ENCODE measurements around the gene TRNT1. TPM values are rescaled to one million over a fixed set of nuclear protein-coding genes. Genes with fewer than 3 reads are reported as not detected.

Gene TRNT1
- total and polyA plus RNA-seq, 9 donors = 8.5 to 29.0 (median 15.5) TPM

DNA sequence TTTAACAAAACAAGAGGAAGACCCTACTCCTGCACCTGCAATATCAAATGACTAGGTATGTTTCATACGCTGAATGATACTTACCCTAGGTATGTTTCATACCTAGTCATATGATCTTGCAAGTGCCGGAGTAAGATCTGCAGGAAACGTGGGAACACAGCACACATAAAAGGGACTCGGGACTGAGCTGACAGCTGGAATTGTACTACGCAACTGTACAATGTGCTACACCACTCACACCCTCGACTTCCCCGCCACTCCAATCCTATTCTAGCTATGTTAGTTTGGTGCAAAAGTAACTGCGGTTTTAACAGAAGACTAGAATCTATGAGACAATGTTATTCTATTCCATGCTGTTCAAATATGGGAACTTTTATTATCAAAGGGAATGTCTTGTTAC lies 30.7 kb downstream of the TRNT1 start:
- TF ChIP-seq POLR2A (IDR thresholded peaks at IDR 0.05) = no peak
- TF ChIP-seq, protein P1, sequence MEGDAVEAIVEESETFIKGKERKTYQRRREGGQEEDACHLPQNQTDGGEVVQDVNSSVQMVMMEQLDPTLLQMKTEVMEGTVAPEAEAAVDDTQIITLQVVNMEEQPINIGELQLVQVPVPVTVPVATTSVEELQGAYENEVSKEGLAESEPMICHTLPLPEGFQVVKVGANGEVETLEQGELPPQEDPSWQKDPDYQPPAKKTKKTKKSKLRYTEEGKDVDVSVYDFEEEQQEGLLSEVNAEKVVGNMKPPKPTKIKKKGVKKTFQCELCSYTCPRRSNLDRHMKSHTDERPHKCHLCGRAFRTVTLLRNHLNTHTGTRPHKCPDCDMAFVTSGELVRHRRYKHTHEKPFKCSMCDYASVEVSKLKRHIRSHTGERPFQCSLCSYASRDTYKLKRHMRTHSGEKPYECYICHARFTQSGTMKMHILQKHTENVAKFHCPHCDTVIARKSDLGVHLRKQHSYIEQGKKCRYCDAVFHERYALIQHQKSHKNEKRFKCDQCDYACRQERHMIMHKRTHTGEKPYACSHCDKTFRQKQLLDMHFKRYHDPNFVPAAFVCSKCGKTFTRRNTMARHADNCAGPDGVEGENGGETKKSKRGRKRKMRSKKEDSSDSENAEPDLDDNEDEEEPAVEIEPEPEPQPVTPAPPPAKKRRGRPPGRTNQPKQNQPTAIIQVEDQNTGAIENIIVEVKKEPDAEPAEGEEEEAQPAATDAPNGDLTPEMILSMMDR (IDR thresholded peaks at IDR 0.05) = no peak
- TF ChIP-seq EP300 (IDR thresholded peaks at IDR 0.05) = no peak
- H3K27ac ChIP-seq = no peak overlapping the region
- 90 to 93% (median 92%) methylated on average over 8 of the region's 8 CpGs for WGBS, 3 donors
- H3K4me3 ChIP-seq = no peak overlapping the region
- no peaks in the 10 kb centered on the region for H3K9me3 ChIP-seq
- no peaks in the 10 kb centered on the region for H3K36me3 ChIP-seq
- no peaks in the 10 kb centered on the region for H3K4me1 ChIP-seq (ENCODE audit: insufficient read depth)
- intact Hi-C loops (cut with DNase I) = no loop called here
- H3K27me3 ChIP-seq = no peaks in the 10 kb centered on the region
- no peak for DNase-seq

DNA sequence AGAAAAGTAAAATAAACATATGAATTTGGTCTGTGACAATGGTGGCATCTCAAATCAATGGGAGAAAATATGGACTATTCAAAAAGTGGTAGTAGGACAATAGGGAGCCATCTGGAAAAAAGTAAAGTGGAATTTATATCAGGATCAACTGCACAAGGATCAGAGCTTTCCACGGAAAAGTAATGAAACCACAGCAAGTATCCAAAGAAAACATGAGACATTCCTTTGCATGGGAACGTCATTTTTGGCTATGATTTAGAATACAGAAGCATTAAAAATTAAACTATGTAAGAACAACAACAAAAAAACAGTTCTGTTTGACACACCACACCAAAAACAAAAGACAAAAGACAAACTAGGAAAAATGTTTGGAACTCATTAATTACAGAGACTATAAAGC lies 34.1 kb downstream of the TRNT1 start:
- H3K4me1 ChIP-seq (ENCODE audit: insufficient read depth) = no peaks in the 10 kb centered on the region
- no peak overlapping the region for H3K27ac ChIP-seq
- TF ChIP-seq EP300 (IDR thresholded peaks at IDR 0.05) (no peak), POLR2A (IDR thresholded peaks at IDR 0.05) (no peak)
- TF ChIP-seq, protein P1 (IDR thresholded peaks at IDR 0.05) = no peak
- H3K36me3 ChIP-seq = no peaks in the 10 kb centered on the region
- no peaks in the 10 kb centered on the region for H3K27me3 ChIP-seq
- DNase-seq = no peak
- intact Hi-C loops (cut with DNase I) = no loop called here
- H3K9me3 ChIP-seq = no peaks in the 10 kb centered on the region
- no peak overlapping the region for H3K4me3 ChIP-seq
- 6 to 7% (median 7%) methylated on average over 2 of the region's 2 CpGs for WGBS, 3 donors

DNA sequence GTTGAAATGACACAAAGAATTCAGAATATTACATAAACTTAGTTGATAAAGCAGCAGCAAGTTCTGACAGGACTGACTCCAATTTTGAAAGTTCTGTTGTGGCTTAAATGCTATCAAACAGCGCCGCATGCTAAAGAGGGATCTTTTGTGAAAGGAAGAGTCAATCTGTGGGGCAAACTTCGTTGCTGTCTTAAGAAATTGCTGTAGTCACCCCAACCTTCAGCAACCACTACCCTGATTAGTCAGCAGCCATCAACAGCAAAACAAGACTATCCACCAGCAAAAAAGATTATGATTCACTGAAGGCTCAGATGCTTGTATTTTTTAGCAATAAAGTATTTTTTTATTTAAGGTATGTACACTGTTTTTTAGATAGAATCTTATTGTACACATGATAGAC lies 38.5 kb downstream of the TRNT1 start:
- no peak overlapping the region for H3K27ac ChIP-seq
- H3K27me3 ChIP-seq = no peaks in the 10 kb centered on the region
- 64 to 66% (median 66%) methylated on average over 3 of the region's 3 CpGs for WGBS, 3 donors
- TF ChIP-seq POLR2A (IDR thresholded peaks at IDR 0.05) = no peak
- no peak for TF ChIP-seq EP300 (IDR thresholded peaks at IDR 0.05)
- TF ChIP-seq, protein P1 (IDR thresholded peaks at IDR 0.05) = no peak
- no peaks in the 10 kb centered on the region for H3K9me3 ChIP-seq
- H3K36me3 ChIP-seq = no peaks in the 10 kb centered on the region
- intact Hi-C loops (cut with DNase I) = no loop called here
- H3K4me1 ChIP-seq (ENCODE audit: insufficient read depth) = no peaks in the 10 kb centered on the region
- no peak for DNase-seq
- H3K4me3 ChIP-seq = no peak overlapping the region

DNA sequence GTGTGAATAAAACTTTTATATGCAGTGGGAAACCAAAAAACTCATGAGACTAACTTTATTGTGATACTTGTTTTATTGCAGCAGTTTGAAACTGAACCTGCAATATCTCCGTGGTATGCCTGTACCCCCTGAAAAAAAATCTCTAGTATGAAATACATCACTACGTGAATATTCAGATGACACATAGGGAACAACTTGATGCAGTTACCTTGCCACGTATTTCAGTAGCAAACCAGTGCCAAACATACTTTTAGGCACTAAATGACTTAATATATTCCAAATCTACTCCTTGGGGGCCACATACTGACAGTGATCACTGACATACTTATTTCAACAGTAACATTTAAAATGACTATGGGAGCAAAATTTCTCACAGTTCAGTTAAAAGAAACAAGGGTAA lies 38.9 kb downstream of the TRNT1 start:
- H3K4me1 ChIP-seq (ENCODE audit: insufficient read depth) = no peaks in the 10 kb centered on the region
- no peak overlapping the region for H3K27ac ChIP-seq
- no peak overlapping the region for H3K4me3 ChIP-seq
- no peak for DNase-seq
- H3K27me3 ChIP-seq = no peaks in the 10 kb centered on the region
- no peaks in the 10 kb centered on the region for H3K9me3 ChIP-seq
- intact Hi-C loops (cut with DNase I) = no loop called here
- H3K36me3 ChIP-seq = no peaks in the 10 kb centered on the region
- no peak for TF ChIP-seq POLR2A (IDR thresholded peaks at IDR 0.05)
- TF ChIP-seq, protein P1 (IDR thresholded peaks at IDR 0.05) = no peak
- TF ChIP-seq EP300 (IDR thresholded peaks at IDR 0.05) = no peak
- WGBS, 3 donors = 95 to 96% (median 96%) methylated on average over 3 of the region's 3 CpGs

DNA sequence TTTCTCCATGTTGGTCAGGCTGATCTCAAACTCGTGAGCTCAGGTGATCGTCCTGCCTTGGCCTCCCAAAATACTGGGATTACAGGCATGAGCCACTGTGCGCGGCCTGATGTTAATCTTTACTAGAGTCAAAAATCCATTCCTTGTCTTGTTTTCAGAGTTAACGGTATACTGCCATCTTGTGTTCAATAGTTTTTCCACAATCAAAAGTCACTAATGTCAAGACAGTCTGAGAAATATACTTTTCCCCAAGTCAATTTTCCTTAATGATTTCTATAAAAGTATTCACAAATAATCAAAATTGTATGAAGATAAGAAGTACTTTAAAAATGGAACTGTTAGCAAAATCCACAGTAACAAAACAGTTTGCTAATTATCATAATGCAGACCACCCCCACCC lies 44.3 kb downstream of the TRNT1 start:
- H3K4me1 ChIP-seq (ENCODE audit: insufficient read depth) = no peaks in the 10 kb centered on the region
- no peak overlapping the region for H3K4me3 ChIP-seq
- WGBS, 3 donors = 62 to 73% (median 64%) methylated on average over 5 of the region's 5 CpGs
- intact Hi-C loops (cut with DNase I) = no loop called here
- no peaks in the 10 kb centered on the region for H3K27me3 ChIP-seq
- DNase-seq = no peak
- no peaks in the 10 kb centered on the region for H3K36me3 ChIP-seq
- H3K9me3 ChIP-seq = no peaks in the 10 kb centered on the region
- TF ChIP-seq, protein P1 (IDR thresholded peaks at IDR 0.05) = no peak
- TF ChIP-seq POLR2A (IDR thresholded peaks at IDR 0.05) (no peak), EP300 (IDR thresholded peaks at IDR 0.05) (no peak)
- H3K27ac ChIP-seq = no peak overlapping the region

Measured in ovary (tissue), 9 donors.